Upper lobe of left lung (tissue), 4 donors: Measurements from ENCODE around the gene HAUS1.

Experiments
- CTCF ChIP-seq, 6 experiments: fragments of 450-650 bp in 4 of 6; fragments of 200-600 bp in 2 of 6; sonication (generic) in 2 of 6; IDR thresholded peaks; one replicate each; pipeline ENCODE4 v1.5.1; 2016 to 2019; ENCODE audit warnings: antibody characterized with exemption in 6 of 6
- EP300 ChIP-seq, 4 donors: sonication (generic); formaldehyde crosslinking; IDR thresholded peaks; one replicate each; pipeline ENCODE4 v1.5.1; 2017; ENCODE audit warnings: antibody characterized with exemption in 4 of 4, control low read depth in 2 of 4
- POLR2A ChIP-seq, 4 donors: fragments of 450-650 bp; IDR thresholded peaks; one replicate each; pipeline ENCODE4 v1.5.1; 2016 to 2017; ENCODE audit warnings: antibody characterized with exemption in 4 of 4, mild to moderate bottlenecking in 2 of 4
- POLR2AphosphoS5 ChIP-seq, 2 donors: sonication (generic); formaldehyde crosslinking; IDR thresholded peaks; one replicate each; pipeline ENCODE4 v1.5.1; 2017; ENCODE audit warnings: antibody characterized with exemption in 2 of 2

DNA sequence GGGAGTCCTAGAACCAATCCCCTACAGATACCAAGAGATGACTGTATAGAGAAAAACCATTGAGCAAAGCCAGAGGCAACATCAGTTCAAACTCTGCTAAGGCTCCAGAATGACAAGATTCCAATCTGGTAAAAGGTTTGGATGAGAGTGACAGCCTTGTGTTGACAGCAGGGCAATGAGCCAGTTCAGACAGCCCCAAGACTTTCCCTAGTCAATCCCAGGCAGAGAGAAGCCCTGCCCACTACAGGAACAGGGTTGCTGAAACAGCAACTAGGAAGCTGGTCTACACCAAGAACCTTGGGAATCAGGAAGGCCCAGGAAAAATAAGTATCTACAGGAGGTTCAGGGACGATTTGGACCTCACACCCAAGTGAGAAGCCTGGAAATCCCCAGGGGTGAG, 35.4 kb upstream of the HAUS1 start:
- TF ChIP-seq CTCF (IDR thresholded peaks at IDR 0.05) = no peak
- TF ChIP-seq POLR2A (IDR thresholded peaks at IDR 0.05) = no peak
- no peak for TF ChIP-seq EP300 (IDR thresholded peaks at IDR 0.05)
- TF ChIP-seq POLR2AphosphoS5 (IDR thresholded peaks at IDR 0.05) = no peak
